HTR-8/SVneo (cell line): ENCODE measurements around the gene PSMA6.
"Not testable (repeated sequence)": the region's sequence is repeated elsewhere in the genome, so short reads cannot be mapped to it uniquely, and the experiment has no call there.

Experiments
- DNase-seq: peaks from one replicate; pipeline ENCODE4 v3.0.0; 2011; ENCODE audit warnings: low spot score, mixed read lengths; ENCODE audit not compliant: insufficient read length
- FAIRE-seq: peaks from 2 replicates; lab custom pipeline; 2011; peaks lifted over from hg19 to GRCh38; lab: Jason Lieb, UNC

Gene PSMA6

GRCh38 chr14:35341454-35341750 is 49.2 kb downstream of the PSMA6 start:
- no peak for DNase-seq
- FAIRE-seq, result no peak

- DNase-seq, result peak; percentile 80
- FAIRE-seq, result no peak
Observed at GRCh38 chr14:35341751-35342488, 49.7 kb downstream of the PSMA6 start.

- DNase-seq (no peak), FAIRE-seq (no peak)
Observed at GRCh38 chr14:35342489-35343010, 50.4 kb downstream of the PSMA6 start.

GRCh38 chr14:35343702-35344101 is 51.5 kb downstream of the PSMA6 start:
- DNase-seq (no peak), FAIRE-seq (no peak)

- DNase-seq, result no peak
- no peak for FAIRE-seq
Observed at GRCh38 chr14:35344107-35344807, 52.1 kb downstream of the PSMA6 start.

GRCh38 chr14:35346738-35347322 is 54.6 kb downstream of the PSMA6 start:
- no peak for FAIRE-seq
- no peak for DNase-seq

- FAIRE-seq (no peak), DNase-seq (no peak)
Observed at GRCh38 chr14:35347323-35348043, 55.3 kb downstream of the PSMA6 start.

- DNase-seq, FAIRE-seq: not testable (repeated sequence)
Observed at GRCh38 chr14:35348044-35348380, 55.8 kb downstream of the PSMA6 start.

- no peak for DNase-seq
- FAIRE-seq, result no peak
Observed at GRCh38 chr14:35349496-35350365, 57.5 kb downstream of the PSMA6 start.

GRCh38 chr14:35351497-35351896 is 59.3 kb downstream of the PSMA6 start:
- FAIRE-seq, result no peak

GRCh38 chr14:35351897-35352273 is 59.7 kb downstream of the PSMA6 start:
- DNase-seq, result no peak
- no peak for FAIRE-seq

More at GRCh38 chr14:35351497-35351896, 59.3 kb downstream of the PSMA6 start:
- DNase-seq, result no peak

- FAIRE-seq (peak; percentile 59), DNase-seq (no peak)
Observed at GRCh38 chr14:35352274-35353233, 60.4 kb downstream of the PSMA6 start.

- no peak for FAIRE-seq
- no peak for DNase-seq
Observed at GRCh38 chr14:35353409-35354172, 61.4 kb downstream of the PSMA6 start.

- DNase-seq, FAIRE-seq: not testable (repeated sequence)
Observed at GRCh38 chr14:35355235-35355634, 63.1 kb downstream of the PSMA6 start.

- no peak for FAIRE-seq
- peak; percentile 41 for DNase-seq
Observed at GRCh38 chr14:35355981-35356841, 64.0 kb downstream of the PSMA6 start.

GRCh38 chr14:35359655-35360054 is 67.5 kb downstream of the PSMA6 start:
- not testable (repeated sequence) for DNase-seq, FAIRE-seq

GRCh38 chr14:35361141-35361480 is 68.9 kb downstream of the PSMA6 start:
- no peak for FAIRE-seq
- no peak for DNase-seq
